HG03196 (cell line): ENCODE measurements around the gene ADGRF5.
"Not testable (repeated sequence)": the region's sequence is repeated elsewhere in the genome, so short reads cannot be mapped to it uniquely, and the experiment has no call there.

ENCODE experiments used
- ATAC-seq: cut with Tn5 transposase; IDR thresholded peaks from one replicate; pipeline ENCODE4 v1.9.1; 2021; ENCODE audit not compliant: unreplicated experiment

Gene ADGRF5

DNA sequence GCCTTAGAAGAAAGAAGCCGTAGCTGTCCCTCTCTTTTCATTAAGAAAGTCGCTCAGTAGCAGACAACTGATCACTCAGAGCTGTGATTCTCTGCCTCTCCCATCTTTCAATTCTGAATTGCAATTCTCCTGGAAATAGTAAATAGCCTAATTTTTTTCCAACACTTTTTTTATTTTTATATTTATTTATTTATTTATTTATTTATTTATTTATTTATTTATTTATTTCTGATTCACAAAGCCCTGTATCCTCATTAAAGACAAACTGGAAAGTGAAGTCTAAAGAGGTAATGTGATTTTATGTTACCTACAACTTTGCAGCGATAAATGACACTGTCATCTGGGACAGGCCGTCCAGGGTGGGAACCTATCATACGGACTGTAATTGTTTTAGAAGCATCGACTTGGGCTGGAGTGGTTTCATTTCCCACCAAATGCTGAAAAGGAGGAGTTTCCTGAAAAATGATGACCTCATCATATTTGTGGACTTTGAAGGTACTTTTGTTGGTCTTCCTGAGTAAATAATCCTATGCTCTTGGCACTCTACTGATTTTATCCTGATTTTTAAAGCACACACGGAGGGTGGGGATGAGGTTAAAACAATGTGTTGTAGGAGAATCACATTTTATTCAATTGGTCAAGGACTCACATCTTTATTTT is 87.4 kb downstream of the ADGRF5 start:
- ATAC-seq, result not testable (repeated sequence)

DNA sequence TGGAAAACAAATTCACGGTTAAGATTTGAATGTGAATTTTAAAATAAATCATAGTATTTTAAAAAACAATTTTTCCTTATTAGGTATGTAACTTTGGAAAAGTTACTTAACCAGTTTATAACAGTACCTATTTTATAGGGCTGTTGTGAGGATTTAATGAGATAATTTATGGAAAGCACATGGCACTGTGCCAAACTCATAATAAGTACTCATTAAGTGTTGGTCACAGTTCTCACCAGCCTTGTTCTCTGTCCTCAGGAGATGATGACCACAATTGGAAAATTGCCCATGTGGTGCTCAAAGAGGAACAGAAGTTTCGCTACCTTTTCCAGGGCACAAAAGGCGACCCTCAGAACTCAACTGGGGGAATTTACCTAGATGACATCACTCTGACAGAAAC is 88.9 kb downstream of the ADGRF5 start:
- ATAC-seq, result no peak

DNA sequence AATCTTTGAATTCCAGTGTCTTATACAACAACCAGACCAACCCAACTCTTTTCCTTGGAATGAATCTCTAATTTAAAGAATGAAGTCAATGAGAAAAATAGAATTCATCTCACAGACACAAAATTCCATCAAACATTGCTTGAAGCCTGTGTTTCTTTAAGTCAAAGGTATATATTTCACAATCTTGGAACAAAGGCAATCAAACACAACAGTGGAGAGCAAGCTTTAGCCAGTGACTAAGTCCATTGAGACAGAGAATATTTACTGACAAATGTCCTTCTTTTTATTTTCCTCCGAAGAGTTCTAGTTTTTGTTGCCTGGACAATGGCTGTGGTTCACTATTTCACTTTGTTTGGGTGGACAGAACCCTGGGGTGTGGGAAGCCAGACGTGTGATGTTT is 92.8 kb downstream of the ADGRF5 start:
- ATAC-seq, result no peak

DNA sequence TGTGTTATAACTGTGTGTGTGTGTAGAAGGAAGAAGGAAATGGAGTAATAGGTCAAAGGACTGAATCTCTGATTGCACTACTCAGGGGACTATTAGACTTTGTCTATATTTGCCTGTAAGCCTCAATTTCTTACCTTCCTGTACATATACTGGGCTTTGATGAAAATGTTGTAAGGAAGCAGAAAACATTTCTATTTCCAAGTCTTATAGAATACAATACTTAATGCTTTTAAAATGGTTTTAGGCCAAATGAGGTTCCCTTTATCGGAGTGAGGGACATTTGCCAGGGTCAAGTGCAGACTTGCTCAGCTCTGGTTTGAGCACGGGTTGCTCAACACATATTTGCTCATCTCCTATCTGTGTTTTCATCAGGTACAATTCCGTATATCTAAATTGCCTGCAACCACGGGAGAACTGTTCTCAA is 100.3 kb downstream of the ADGRF5 start:
- ATAC-seq, result no peak

DNA sequence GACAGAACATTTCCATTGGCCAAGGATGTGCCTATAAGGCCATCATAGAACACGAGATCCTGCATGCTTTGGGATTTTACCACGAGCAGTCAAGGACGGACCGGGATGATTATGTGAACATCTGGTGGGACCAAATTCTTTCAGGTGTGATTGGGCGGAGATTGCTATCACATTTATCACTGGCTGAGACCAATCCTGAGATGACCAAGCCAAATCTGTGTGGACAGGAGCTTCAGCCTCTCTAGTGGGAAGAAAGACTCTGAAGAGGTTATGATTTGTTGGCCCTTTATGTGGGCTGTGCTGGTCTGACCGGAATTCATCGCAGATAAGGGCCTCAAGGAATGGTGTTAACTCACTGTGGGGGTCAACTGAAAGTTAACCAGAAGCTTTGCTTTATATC is 102.2 kb downstream of the ADGRF5 start:
- no peak for ATAC-seq

DNA sequence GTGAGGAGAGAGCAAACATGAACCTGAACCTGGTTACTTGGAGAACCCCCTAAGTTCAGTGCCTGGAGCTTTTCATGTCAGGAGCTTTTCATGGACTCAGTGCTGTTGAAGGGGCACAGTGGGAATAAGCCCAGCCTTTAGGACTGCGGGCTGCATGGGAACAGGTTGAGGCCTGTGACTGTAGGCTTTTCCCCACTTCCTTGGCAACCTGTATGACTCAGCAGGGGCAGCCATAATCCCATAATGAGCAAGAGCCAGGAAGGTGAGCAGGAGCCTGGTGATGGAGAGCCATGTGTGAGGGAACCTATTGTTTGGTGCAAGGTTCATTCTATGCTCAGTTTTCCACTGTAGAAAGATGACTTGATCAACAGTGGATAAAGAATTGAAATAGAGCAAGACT is 105.1 kb downstream of the ADGRF5 start:
- no peak for ATAC-seq

DNA sequence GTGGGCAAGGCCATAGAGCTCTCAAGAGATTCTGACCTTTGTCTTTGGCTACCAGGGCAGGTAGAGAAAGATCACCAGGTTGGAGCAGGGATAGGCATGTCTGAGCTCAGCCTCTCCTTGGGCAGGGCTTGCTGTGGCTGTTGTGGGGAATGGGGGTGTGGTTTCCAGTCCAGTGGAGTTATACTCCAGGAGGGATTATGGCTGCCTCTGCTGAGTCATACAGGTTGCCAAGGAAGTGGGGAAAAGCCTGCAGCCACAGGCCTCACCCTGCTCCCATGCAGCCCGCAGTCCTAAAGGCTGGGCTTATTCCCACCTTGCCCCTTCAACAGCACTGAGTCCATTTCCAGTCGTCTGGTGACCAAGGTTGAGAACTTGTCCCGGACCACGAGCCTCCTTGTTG is 106.6 kb downstream of the ADGRF5 start:
- no peak for ATAC-seq

DNA sequence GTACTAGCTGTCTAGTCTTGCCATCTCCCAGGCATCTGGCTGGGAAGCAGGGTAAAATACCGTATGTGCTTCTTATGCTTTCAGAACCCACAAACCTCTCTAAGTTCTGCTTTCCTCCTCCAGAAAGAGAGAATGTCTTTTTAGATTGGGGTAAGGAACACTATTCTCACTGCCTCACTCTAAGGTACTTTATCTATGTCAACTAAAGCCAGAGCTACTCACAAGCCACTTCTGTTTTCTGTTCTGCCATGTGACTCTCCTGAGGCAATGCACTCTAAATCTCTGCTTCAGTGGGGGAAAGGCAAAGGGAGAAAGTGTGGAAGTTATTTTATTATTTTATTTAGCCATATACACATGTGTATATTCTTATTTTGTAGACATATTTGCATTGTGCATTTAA is 112.9 kb downstream of the ADGRF5 start:
- ATAC-seq, result no peak
